Right forelimb (tissue), 1 donor: ENCODE results near the gene TAX1BP3.

Experiments used
- DNase-seq: peaks from one replicate; pipeline ENCODE4 v3.0.0-alpha.2; 2018

TAX1BP3 gene

GRCh38 chr17:3657874-3658783, 10.2 kb downstream of the TAX1BP3 start:
- DNase-seq: no peak

- DNase-seq: no peak
These were observed 10.8 kb downstream of the TAX1BP3 start for GRCh38 chr17:3657588-3657869.

GRCh38 chr17:3656755-3657587, 11.4 kb downstream of the TAX1BP3 start:
- no peak for DNase-seq

- DNase-seq: no peak
These were observed 12.0 kb downstream of the TAX1BP3 start for GRCh38 chr17:3656353-3656752.

GRCh38 chr17:3655766-3656165, 12.6 kb downstream of the TAX1BP3 start:
- DNase-seq: no peak

DNA sequence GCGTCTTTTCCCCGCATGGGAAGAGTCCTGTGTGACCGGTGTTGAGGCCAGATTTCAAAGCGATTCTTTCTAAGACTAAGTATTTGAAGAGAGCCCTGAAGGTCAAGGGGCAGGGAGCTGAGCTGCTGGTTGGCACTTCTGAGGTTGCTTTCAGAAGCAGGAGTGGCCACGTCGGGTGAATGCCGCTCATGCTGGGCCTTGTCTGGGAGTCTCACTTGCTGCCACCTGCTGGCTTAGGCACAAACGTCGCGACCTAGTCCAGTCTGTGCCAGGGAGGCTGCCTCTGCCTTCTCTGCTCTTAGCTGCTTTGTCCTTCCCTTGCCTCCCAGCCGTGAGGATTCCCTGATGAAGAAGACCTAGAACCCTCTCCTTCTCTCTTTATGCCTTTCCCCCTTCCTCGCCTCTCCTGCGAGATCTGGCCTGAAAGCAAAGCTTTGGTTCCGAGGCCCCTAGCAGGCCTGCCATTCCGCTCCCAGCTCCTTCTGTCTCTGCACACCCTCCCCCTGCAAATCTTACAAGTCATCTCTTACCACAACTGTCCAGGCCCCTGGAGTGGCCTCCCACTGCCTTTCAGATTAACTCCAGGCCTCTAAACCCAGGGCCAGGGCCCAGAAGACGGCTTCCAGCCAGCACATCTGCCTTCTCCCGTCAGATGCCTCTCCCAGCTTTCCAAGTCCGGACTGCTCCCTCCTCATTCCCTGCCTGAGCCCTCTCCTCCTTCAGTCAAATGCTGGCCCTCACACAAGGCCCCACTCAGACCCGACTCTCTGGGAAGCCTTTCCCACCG, 20.4 kb downstream of the TAX1BP3 start:
- peak; percentile 70 for DNase-seq

- no peak for DNase-seq
These were observed 21.1 kb downstream of the TAX1BP3 start for GRCh38 chr17:3647251-3647650.

DNA sequence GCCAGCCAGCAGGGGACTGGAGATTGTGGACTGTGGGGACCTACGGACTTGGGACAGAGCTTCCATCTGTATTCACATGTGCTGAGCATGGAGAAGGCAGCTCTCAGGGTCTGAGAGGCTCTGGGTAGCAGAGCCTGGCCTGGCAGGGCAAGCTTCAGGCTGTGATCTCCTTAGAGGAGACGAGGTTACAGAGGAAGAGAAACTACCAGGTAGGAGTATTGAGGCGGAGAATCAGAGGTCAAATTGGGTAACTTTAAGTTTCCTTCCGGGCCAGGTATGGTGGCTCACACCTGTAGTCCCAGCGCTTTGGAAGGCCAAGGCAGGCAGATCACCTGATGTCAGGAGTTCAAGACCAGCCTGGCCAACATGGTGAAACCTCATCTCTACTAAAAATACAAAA, 23.1 kb downstream of the TAX1BP3 start:
- DNase-seq: no peak

DNA sequence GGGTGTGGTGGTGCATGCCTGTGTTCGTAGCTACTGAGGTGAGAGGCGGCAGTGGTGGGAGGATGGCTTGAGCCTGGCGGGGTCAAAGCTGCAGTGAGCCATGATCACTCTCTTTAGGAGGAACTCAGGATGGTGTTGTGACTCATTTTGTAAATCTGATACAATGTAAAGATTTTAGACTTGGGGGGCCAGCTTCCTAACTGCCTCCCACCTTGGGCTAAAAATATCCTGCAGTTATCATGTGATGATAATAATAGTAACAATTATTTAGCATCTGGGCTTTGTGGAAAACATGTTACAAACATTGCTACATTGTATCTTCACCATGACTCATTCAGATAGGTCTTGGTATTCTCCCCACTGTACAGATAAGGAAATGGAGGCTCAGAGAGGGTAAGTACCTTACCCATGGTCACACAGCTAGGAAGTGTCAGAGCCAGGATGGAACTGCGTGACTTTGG, 24.5 kb downstream of the TAX1BP3 start:
- no peak for DNase-seq

DNA sequence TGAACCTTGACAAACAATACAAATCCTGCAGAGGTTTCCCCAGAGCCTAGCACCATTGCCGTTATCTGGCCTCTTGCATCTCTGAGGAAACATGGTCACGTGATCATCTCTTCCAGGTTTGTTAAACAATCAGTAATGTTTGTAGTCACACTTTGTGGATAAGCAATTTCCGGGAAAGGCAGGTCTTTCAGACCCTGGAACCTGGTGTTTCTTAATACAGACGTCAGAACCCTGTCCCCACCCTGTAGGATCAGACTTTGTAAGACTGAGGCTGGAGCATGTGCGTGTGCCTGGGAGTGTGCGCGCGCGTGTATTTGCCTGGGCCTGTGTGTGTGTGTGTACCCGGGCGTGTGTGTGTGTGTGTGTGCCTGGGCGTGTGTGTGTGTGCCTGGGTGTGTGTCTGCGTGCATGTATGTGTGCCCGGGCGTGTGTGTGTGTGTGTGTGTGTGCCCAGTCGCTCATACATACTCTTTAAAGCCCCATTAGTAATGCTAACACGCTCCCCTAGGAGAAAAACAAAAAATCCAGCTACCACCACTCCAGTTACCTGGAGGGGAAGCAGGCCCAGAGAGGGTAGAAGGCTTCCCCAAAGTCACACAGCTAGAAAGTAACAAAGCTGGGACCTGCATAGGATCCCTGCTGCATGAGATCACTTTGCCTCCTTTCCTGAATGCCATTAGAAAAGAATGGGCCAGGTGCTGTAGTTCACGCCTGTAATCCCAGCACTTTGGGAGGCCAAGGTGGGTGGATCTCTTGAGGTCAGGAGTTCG, 26.5 kb downstream of the TAX1BP3 start:
- DNase-seq: no peak

GRCh38 chr17:3641014-3641413, 27.4 kb downstream of the TAX1BP3 start:
- no peak for DNase-seq

DNA sequence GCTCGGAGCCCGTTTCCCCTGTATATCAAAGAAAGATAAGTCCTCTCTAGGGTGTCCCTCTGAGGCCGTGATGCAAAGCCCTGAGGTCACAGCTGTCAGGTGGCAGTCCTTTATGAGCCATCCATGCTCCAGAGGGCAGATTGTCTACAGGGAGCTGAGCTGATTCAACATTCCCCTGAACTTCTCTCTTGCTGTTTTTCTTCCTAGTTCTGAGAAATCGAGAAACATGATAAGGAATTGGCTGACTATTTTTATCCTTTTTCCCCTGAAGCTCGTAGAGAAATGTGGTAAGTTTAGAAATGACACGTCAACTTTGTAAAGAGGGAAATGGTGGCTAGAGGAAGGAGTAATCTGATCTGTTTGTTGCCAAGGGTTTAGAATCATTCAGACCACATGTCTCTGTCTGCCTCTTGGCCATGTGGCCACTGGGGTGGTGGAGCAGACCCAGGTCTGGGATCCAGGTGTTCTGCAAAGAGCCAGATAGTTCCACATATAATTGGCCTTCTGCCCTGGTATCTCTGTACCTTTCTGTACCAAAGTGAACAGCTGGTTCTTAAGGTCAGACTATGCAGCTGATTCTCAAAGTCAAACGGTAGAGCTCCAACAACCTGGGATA, 28.3 kb downstream of the TAX1BP3 start:
- no peak for DNase-seq

- no peak for DNase-seq
These were observed 31.4 kb downstream of the TAX1BP3 start for GRCh38 chr17:3636908-3637373.

- peak; percentile 98 for DNase-seq
These were observed 32.0 kb downstream of the TAX1BP3 start, which contains the start of the genes CTNS and SHPK for GRCh38 chr17:3636154-3636907. CTNS (plus strand) TSS chr17:3636760; CDS start chr17:3640207, 3,447 bp downstream. SHPK (minus strand) TSS chr17:3636250; CDS start chr17:3636219, 31 bp downstream.

DNA sequence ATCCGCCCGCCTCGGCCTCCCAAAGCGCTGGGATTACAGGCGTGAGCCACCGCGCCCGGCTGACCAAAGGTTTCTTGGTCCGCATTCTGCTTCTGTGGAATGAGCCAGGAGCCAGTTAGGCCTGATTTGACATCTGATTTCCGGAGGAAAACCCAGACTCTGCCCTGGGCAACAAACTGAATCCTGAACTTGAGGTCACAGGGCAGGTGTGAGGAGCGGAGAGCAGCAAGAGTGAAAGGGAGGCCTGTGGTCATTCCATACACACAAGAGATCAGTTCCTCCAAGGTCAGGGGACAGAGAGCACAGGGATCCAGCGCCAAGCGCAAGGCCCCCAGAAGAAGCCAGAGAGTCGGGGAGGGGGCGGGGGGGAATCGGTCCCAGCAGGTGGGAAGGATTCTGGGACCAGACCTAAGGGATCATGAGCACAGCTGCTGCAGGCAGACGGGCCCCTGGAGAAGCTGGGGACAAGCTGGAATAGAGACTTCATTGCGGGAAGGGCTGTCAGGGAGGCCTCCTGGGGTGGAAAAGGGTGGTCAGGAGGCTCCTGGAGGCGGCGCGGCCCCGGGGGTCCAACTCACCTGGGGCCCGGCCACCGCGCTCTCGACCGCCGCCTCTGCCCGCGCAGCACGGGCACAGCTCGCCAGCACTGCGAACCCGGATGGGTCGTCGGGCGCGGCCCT, 32.8 kb downstream of the TAX1BP3 start:
- no peak for DNase-seq

DNA sequence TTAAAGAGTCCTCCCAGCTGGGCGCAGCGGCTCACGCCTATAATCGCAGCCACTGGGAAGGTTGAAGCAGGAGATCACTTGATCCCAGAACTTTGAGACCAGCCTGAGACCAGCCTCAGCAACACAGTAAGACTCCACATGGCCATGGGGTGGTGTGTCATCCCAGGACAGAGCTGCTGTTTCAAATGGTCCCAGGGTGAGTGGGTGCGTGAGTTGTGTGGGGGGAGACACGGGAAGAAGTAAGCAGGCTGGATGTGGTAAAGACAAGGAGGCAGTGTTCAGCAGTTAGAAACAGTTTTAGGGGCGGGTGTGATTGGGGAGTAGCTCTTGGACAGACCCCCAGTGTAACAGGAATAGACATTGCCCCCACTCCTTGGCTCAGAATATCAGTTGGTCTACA, 36.1 kb downstream of the TAX1BP3 start:
- no peak for DNase-seq

DNA sequence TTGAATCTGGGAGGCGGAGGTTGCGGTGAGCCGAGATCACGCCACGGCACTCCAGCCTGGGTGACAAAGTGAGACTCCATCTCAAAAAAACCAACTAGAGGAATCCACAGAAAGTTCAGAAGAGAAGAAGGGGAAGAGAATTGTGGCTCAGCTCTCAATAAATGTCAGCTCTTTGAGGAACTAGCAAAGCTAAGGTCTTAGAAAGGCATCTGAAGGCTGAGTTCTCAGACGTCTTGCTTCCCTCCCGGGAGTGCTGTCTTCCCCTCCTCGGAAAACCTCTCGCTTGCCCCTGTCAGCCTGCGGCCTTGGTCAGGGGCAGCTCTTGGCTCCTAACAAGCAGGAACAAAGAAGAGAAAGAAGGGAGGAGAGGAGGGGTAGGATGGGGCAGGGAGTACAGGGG, 37.6 kb downstream of the TAX1BP3 start:
- no peak for DNase-seq

- no peak for DNase-seq
These were observed 40.6 kb downstream of the TAX1BP3 start for GRCh38 chr17:3627769-3628167.

DNA sequence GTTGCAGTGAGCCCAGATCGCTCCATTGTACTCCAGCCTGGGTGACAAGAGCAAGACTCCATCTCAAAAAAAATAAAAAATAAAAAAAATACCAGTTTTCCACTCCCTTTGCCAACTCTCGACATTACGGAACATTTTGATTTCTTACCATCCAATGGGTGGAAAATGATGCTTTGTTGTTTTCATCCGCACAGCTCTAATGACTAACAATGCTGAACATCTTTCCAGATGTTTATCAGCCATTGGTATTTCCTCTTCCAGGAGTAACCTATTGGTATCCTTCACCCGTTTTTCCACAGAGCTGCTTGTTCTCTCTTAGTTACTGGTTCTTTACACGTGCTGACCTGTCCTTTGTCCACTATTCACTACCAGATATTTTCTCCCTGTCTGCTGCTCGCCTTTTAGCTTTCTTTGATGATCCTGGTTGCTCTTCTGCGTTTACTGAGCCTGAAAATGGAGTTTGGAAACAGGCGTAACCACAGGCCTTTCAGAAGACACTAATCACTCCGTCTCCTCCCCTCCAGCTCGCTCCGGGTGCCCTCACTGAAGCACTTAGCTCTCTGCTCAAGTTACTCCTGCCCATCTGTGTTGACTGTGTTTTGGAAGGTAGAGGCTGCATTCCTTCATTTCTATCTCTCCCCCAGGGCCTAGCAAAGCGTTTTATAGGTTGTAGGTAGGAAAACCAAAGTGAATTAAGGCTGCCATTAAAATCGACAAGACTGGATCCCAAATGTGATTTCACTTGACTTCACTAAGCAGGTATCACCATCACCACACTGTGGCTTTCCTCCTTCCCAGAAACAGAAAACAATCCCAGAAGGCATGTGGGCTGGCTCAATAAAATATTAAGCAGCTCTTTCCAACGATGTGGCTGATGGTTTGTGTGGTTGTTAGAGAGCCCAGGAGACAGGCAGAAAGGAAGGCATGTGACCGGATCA, 41.3 kb downstream of the TAX1BP3 start:
- DNase-seq: no peak
